Measurements from ENCODE around the gene GIGYF2. TPM values are rescaled to one million over a fixed set of nuclear protein-coding genes. Genes with fewer than 3 reads are reported as not detected.

GIGYF2 gene
- total RNA-seq, 1 experiment from 2014 or later, result 55.3 TPM

DNA sequence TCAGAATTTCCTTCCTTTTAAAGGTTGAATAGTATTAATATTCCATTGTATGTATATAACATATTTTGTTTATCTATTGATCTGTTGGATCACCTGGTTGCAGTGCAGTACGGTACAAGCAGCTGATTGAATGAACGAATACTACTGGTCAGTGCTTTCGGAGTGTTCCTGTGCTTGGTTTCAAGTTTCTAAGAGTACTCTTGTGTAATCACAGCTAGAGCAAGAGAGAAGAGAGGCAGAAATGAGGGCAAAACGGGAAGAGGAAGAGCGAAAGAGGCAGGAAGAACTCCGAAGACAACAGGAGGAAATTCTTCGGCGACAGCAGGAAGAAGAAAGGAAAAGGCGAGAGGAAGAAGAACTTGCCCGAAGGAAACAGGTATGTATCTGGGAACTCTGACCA, 119.5 kb downstream of the GIGYF2 start:
- Histone ChIP-seq H3K27me3 (ENCODE audit: insufficient read depth, low read length) (no peaks in the 10 kb centered on the region), H3K4ac (ENCODE audit: low read depth, low read length) (no peak overlapping the region), H3K79me2 (ENCODE audit: insufficient read depth, low read length) (no peaks in the 10 kb centered on the region), H2BK15ac (ENCODE audit: low read depth, low read length) (no peak overlapping the region), H3K79me1 (ENCODE audit: insufficient read depth, low read depth, low read length, poor library complexity, severe bottlenecking) (no peaks in the 10 kb centered on the region), H2BK12ac (ENCODE audit: insufficient read length, low read depth, low read length) (no peak overlapping the region), H2AFZ (ENCODE audit: low read length) (no peak overlapping the region), H2BK20ac (ENCODE audit: low read depth, low read length, poor library complexity, severe bottlenecking) (no peak overlapping the region), H3K14ac (ENCODE audit: insufficient read depth, low read length) (no peak overlapping the region), H3K18ac (ENCODE audit: insufficient read length, low read depth, low read length) (no peak overlapping the region), H3K23ac (ENCODE audit: insufficient read length, low read depth, low read length) (no peak overlapping the region), H3K23me2 (ENCODE audit: insufficient read length, low read depth, low read length, poor library complexity, severe bottlenecking) (no peaks in the 10 kb centered on the region), H2BK120ac (ENCODE audit: low read depth, low read length, poor library complexity, severe bottlenecking) (no peak overlapping the region), H3K27ac (ENCODE audit: insufficient read length, low read depth, low read length) (no peak overlapping the region), H2AK5ac (ENCODE audit: insufficient read length, low read length) (no peak overlapping the region), H3K9me3 (ENCODE audit: control insufficient read depth, low read depth, low read length) (no peaks in the 10 kb centered on the region), H4K91ac (ENCODE audit: insufficient read length, low read depth, low read length) (no peak overlapping the region), H3K4me2 (ENCODE audit: insufficient read depth, insufficient read length, low read length) (no peak overlapping the region), H3T11ph (ENCODE audit: low read length) (no peak overlapping the region), H3K56ac (ENCODE audit: insufficient read length, low read depth, low read length) (no peak overlapping the region), H2BK5ac (ENCODE audit: insufficient read length, low read length) (no peak overlapping the region), H4K8ac (replicated peaks; ENCODE audit: insufficient read length, low read depth, low read length) (no peak overlapping the region), H3K4me1 (ENCODE audit: insufficient read depth, low read length) (no peaks in the 10 kb centered on the region), H3K9ac (ENCODE audit: extremely low read depth, insufficient read length, low read length) (no peak overlapping the region), H4K20me1 (ENCODE audit: control insufficient read depth, insufficient read depth, insufficient read length) (no peaks in the 10 kb centered on the region), H4K5ac (ENCODE audit: insufficient read length, low read depth, low read length) (no peak overlapping the region)
- Mint-ChIP-seq H3K27ac (peak overlapping the region in 2 of 3 experiments; percentile 34 to 55; a peak in 2 of 7 replicates), H3K4me3 (no peak overlapping the region), H3K9me3 (no peaks in the 10 kb centered on the region), H3K4me1 (peaks cover 12 to 18% of the 10 kb centered on the region in 2 experiments; a peak in 3 of 4 replicates), H3K36me3 (ENCODE audit: insufficient read depth in 1 of 3, low read depth in 3 of 3) (peaks cover 22 to 78% (median 73%) of the 10 kb centered on the region in 3 experiments; a peak in 6 of 7 replicates), H3K27me3 (ENCODE audit: low read depth) (no peaks in the 10 kb centered on the region; the same call in 1 of the 2 replicates)
- WGBS (ENCODE audit: extremely low coverage, insufficient read length, low lambda C conversion rate), result no CpG with 5 or more reads among the region's 10 CpGs
- no peak for DNase-seq
- no peak for TF ChIP-seq CTCF (conservative IDR thresholded peaks at IDR 0.05)

All from H9 (cell line).